ENCODE data around the gene STX7.

GRCh38 chr6:132512342-132512637 is 626 bp downstream of the STX7 start:
- TF ChIP-seq, protein P1, sequence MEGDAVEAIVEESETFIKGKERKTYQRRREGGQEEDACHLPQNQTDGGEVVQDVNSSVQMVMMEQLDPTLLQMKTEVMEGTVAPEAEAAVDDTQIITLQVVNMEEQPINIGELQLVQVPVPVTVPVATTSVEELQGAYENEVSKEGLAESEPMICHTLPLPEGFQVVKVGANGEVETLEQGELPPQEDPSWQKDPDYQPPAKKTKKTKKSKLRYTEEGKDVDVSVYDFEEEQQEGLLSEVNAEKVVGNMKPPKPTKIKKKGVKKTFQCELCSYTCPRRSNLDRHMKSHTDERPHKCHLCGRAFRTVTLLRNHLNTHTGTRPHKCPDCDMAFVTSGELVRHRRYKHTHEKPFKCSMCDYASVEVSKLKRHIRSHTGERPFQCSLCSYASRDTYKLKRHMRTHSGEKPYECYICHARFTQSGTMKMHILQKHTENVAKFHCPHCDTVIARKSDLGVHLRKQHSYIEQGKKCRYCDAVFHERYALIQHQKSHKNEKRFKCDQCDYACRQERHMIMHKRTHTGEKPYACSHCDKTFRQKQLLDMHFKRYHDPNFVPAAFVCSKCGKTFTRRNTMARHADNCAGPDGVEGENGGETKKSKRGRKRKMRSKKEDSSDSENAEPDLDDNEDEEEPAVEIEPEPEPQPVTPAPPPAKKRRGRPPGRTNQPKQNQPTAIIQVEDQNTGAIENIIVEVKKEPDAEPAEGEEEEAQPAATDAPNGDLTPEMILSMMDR (IDR thresholded peaks at IDR 0.05), result peak in 1 of 6 experiments; percentile 5
- no peak for TF ChIP-seq POLR2A (IDR thresholded peaks at IDR 0.05)

Data from thyroid gland (tissue), 4 donors.